Measurements from ENCODE around the gene AP5Z1.

DNA sequence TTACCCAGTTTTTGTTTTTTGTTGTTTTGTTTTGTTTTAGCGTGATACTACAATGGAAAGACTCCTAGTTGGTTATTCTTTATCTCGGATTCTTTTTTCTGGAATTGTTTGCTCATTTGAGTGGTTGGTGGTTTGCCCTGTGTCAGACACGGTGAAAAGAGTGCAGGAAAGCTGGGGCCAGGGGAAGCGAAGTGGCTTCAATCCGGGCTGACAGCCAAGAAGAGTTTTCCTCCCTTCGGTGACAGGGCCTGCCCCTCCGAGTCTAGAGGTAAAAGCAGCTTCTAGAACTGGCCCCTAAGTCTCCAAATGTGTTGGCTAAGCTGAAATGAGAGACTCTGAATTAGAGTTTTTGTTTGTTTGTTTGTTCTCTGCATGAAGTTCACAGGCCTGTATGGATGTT is 5.7 kb upstream of the AP5Z1 start:
- TF ChIP-seq TAF1 (IDR thresholded peaks at IDR 0.05; ENCODE audit: borderline replicate concordance, low read depth, low read length) (no peak), POLR2A (IDR thresholded peaks at IDR 0.05; ENCODE audit: low read depth, low read length) (no peak), POLR2AphosphoS5 (IDR thresholded peaks at IDR 0.05; ENCODE audit: low read depth, low read length) (no peak)
